Kidney epithelial cell (primary cell): ENCODE data around the gene NUP62CL. TPM values are rescaled to one million over a fixed set of nuclear protein-coding genes. Genes with fewer than 3 reads are reported as not detected.

Source experiments
- DNase-seq: peaks from one replicate; pipeline ENCODE4 v3.0.0-alpha.2; 2010; ENCODE audit warnings: low read depth
- H3K27me3 ChIP-seq: 2 replicates; pipeline ENCODE4 v1.6.0; 2011; ENCODE audit warnings: low read length; ENCODE audit not compliant: control insufficient read depth, insufficient read depth
- H3K36me3 ChIP-seq: 2 replicates; pipeline ENCODE4 v1.5.1; 2011; ENCODE audit warnings: low read length; ENCODE audit not compliant: control insufficient read depth, insufficient read depth
- H3K4me3 ChIP-seq: 2 replicates; pipeline ENCODE4 v1.5.1; 2011; ENCODE audit warnings: low read depth, mild to moderate bottlenecking, control low read depth, low read length
- CTCF ChIP-seq: IDR thresholded peaks from 2 replicates; pipeline ENCODE4 v1.5.1; 2011; ENCODE audit warnings: mild to moderate bottlenecking, moderate library complexity, low read length, control low read depth, inconsistent platforms; ENCODE audit not compliant: insufficient read depth, poor library complexity, severe bottlenecking
- total RNA-seq: library from RNA; depleted of rRNA; stranded (reverse); fragments of >200 nt; gene quantifications from 2 replicates; pipeline ENCODE4 v1.2.3, GENCODE V29; 2015

The NUP62CL gene
- total RNA-seq, 1 donor from 2014 or later: 1.6 TPM

- H3K36me3 ChIP-seq: no peaks in the 10 kb centered on the region
- no peak for TF ChIP-seq CTCF
- no peak for DNase-seq
- no peak overlapping the region for H3K4me3 ChIP-seq
- H3K27me3 ChIP-seq: no peaks in the 10 kb centered on the region
Observed at GRCh38 chrX:107123750-107124149, 82.5 kb downstream of the NUP62CL start.

- no peak for DNase-seq
- no peaks in the 10 kb centered on the region for H3K36me3 ChIP-seq
- H3K27me3 ChIP-seq: peaks cover 6% of the 10 kb centered on the region
- no peak for TF ChIP-seq CTCF
- peak overlapping the region; percentile 14 for H3K4me3 ChIP-seq
Observed at GRCh38 chrX:107119283-107119682, 87.0 kb downstream of the NUP62CL start.

GRCh38 chrX:107118322-107119147 lies 87.7 kb downstream of the NUP62CL start, which contains the start of gene RBM41:
RBM41 (minus strand) TSS chrX:107118822; CDS start chrX:107118773, 49 bp downstream.
- Histone ChIP-seq H3K27me3 (peaks cover 6% of the 10 kb centered on the region), H3K4me3 (peak within 1 kb of the TSS; percentile 66), H3K36me3 (no peaks in the 10 kb centered on the region)
- DNase-seq: peak; percentile 45
- TF ChIP-seq CTCF: no peak

- no peak for DNase-seq
- Histone ChIP-seq H3K36me3 (no peaks in the 10 kb centered on the region), H3K4me3 (peak overlapping the region; percentile 66), H3K27me3 (peaks cover 6% of the 10 kb centered on the region)
- no peak for TF ChIP-seq CTCF
Observed at GRCh38 chrX:107117993-107118321, 88.3 kb downstream of the NUP62CL start.

GRCh38 chrX:107107459-107107858 lies 98.8 kb downstream of the NUP62CL start:
- Histone ChIP-seq H3K4me3 (no peak overlapping the region), H3K36me3 (no peaks in the 10 kb centered on the region), H3K27me3 (no peaks in the 10 kb centered on the region)
- peak; percentile 1 for DNase-seq
- TF ChIP-seq CTCF: no peak

GRCh38 chrX:107102980-107103379 lies 103.3 kb downstream of the NUP62CL start:
- no peaks in the 10 kb centered on the region for H3K36me3 ChIP-seq
- TF ChIP-seq CTCF: no peak
- H3K27me3 ChIP-seq: no peaks in the 10 kb centered on the region
- no peak for DNase-seq
- no peak overlapping the region for H3K4me3 ChIP-seq
